ENCODE results near the gene CDYL. TPM values are rescaled to one million over a fixed set of nuclear protein-coding genes. Genes with fewer than 3 reads are reported as not detected.

The CDYL gene
- polyA plus RNA-seq, 3 donors = 2.9 to 21.2 (median 4.2) TPM

GRCh38 chr6:4853782-4854511 lies 77.7 kb downstream of the CDYL start:
- H3K27me3 Mint-ChIP-seq (ENCODE audit: low read depth in 3 of 3) = peaks cover 0 to 2% (median 0%) of the 10 kb centered on the region in 3 donors
- DNase-seq = no peak
- Histone ChIP-seq H3K27ac (ENCODE audit: low read depth in 1 of 2, low read length in 2 of 2) (no peak overlapping the region), H3K9ac (ENCODE audit: insufficient read depth, low read length, poor library complexity, severe bottlenecking) (no peak overlapping the region), H3K4me2 (replicated peaks; ENCODE audit: extremely low read depth, low read length, poor library complexity, severe bottlenecking) (no peak overlapping the region), H3K4me1 (ENCODE audit: control insufficient read depth in 1 of 2, insufficient read depth in 2 of 2, low read length in 2 of 2) (peaks cover 7% of the 10 kb centered on the region in 2 donors), H3K27me3 (ENCODE audit: control insufficient read depth in 2 of 2, insufficient read depth in 2 of 2, low read length in 2 of 2) (no peaks in the 10 kb centered on the region), H4K20me1 (ENCODE audit: insufficient read depth, low read length) (peaks cover 100% of the 10 kb centered on the region), H3K36me3 (replicated peaks in 1 of 2; ENCODE audit: control insufficient read depth in 1 of 2, insufficient read depth in 2 of 2, low read length in 2 of 2) (peaks cover 0 to 7% of the 10 kb centered on the region in 2 donors), H3K9me3 (replicated peaks in 1 of 2; ENCODE audit: control insufficient read depth in 1 of 2, insufficient read depth in 1 of 2, low read length in 2 of 2) (peaks cover 3 to 7% of the 10 kb centered on the region in 2 donors), H3K4me3 (replicated peaks in 1 of 3; ENCODE audit: low read depth in 2 of 3, low read length in 3 of 3) (no peak overlapping the region), H2AFZ (ENCODE audit: insufficient read depth, low read depth, low read length, poor library complexity, severe bottlenecking) (no peak overlapping the region), H3K79me2 (ENCODE audit: insufficient read depth, low read length) (peaks cover 93% of the 10 kb centered on the region)
- H3K27ac Mint-ChIP-seq = peak overlapping the region in 2 of 7 donors; percentile 9 to 64
- 84% methylated on average over 5 of the region's 16 CpGs for WGBS (ENCODE audit: insufficient coverage)
- no peak for TF ChIP-seq CTCF (IDR thresholded peaks at IDR 0.05)
- peaks cover 5 to 10% of the 10 kb centered on the region in 2 donors for H3K36me3 Mint-ChIP-seq
- H3K4me3 Mint-ChIP-seq = no peak overlapping the region
- intact Hi-C loops (cut with micrococcal nuclease) = no loop called here
- H3K4me1 Mint-ChIP-seq = peaks cover 37% of the 10 kb centered on the region
- peaks cover 0 to 8% (median 4%) of the 10 kb centered on the region in 7 donors for H3K9me3 Mint-ChIP-seq

- H3K27ac Mint-ChIP-seq = peak overlapping the region in 2 of 7 donors; percentile 51 to 52
- intact Hi-C loops (cut with micrococcal nuclease) = no loop called here
Measured at GRCh38 chr6:4856785-4857184, 80.6 kb downstream of the CDYL start.

More at GRCh38 chr6:4856785-4857184, 80.6 kb downstream of the CDYL start:
- Histone ChIP-seq H3K36me3 (replicated peaks in 1 of 2; ENCODE audit: control insufficient read depth in 1 of 2, insufficient read depth in 2 of 2, low read length in 2 of 2) (peaks cover 0 to 7% of the 10 kb centered on the region in 2 donors), H2AFZ (ENCODE audit: insufficient read depth, low read depth, low read length, poor library complexity, severe bottlenecking) (no peak overlapping the region), H3K9me3 (replicated peaks in 1 of 2; ENCODE audit: control insufficient read depth in 1 of 2, insufficient read depth in 1 of 2, low read length in 2 of 2) (peaks cover 3 to 7% of the 10 kb centered on the region in 2 donors), H3K27ac (ENCODE audit: low read depth in 1 of 2, low read length in 2 of 2) (no peak overlapping the region), H3K9ac (ENCODE audit: insufficient read depth, low read length, poor library complexity, severe bottlenecking) (no peak overlapping the region), H4K20me1 (ENCODE audit: insufficient read depth, low read length) (peaks cover 97% of the 10 kb centered on the region), H3K27me3 (ENCODE audit: control insufficient read depth in 2 of 2, insufficient read depth in 2 of 2, low read length in 2 of 2) (no peaks in the 10 kb centered on the region), H3K79me2 (ENCODE audit: insufficient read depth, low read length) (peaks cover 85% of the 10 kb centered on the region), H3K4me3 (replicated peaks in 1 of 3; ENCODE audit: low read depth in 2 of 3, low read length in 3 of 3) (no peak overlapping the region), H3K4me1 (ENCODE audit: control insufficient read depth in 1 of 2, insufficient read depth in 2 of 2, low read length in 2 of 2) (peaks cover 7 to 11% of the 10 kb centered on the region in 2 donors), H3K4me2 (replicated peaks; ENCODE audit: extremely low read depth, low read length, poor library complexity, severe bottlenecking) (no peak overlapping the region)
- WGBS (ENCODE audit: insufficient coverage) = no CpG with 5 or more reads among the region's 3 CpGs
- no peak for DNase-seq
- Mint-ChIP-seq H3K4me3 (no peak overlapping the region), H3K27me3 (ENCODE audit: low read depth in 3 of 3) (peaks cover 0 to 2% (median 0%) of the 10 kb centered on the region in 3 donors), H3K36me3 (peaks cover 9 to 10% of the 10 kb centered on the region in 2 donors), H3K4me1 (peaks cover 51% of the 10 kb centered on the region), H3K9me3 (peaks cover 0 to 8% (median 4%) of the 10 kb centered on the region in 7 donors)
- TF ChIP-seq CTCF (IDR thresholded peaks at IDR 0.05) = peak; percentile 16
